ENCODE measurements around the gene DCD.

DCD gene

DNA sequence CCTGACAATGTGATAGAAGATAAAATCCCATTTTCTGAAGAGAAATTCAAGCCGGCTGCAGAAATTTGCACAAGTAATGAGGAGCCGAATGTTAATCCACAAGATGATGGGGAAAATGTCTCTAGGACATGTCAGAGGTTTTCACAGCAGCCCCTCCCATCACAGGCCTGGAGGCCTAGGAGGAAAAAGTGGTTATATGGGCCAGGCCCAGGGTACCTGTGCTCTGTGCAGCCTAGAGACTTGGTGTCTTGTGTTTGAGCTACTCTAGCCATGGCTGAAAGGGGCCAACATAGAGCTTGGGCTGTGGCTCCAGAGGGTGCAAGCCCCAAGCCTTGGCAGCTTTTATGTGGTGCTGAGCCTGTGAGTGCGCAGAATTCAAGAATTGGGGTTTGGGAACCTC, 20.9 kb downstream of the DCD start:
- Histone ChIP-seq H3K9me3 (no peaks in the 10 kb centered on the region), H3K4me1 (ENCODE audit: control insufficient read depth in 1 of 2, insufficient read depth in 1 of 2, low read depth in 1 of 2, low read length in 1 of 2) (no peaks in the 10 kb centered on the region), H3K27me3 (peaks cover 27% of the 10 kb centered on the region), H3K36me3 (no peaks in the 10 kb centered on the region), H3K4me3 (ENCODE audit: low read depth in 1 of 2, low read length in 1 of 2) (no peak overlapping the region), H3K27ac (no peak overlapping the region)
- TF ChIP-seq, protein P1, sequence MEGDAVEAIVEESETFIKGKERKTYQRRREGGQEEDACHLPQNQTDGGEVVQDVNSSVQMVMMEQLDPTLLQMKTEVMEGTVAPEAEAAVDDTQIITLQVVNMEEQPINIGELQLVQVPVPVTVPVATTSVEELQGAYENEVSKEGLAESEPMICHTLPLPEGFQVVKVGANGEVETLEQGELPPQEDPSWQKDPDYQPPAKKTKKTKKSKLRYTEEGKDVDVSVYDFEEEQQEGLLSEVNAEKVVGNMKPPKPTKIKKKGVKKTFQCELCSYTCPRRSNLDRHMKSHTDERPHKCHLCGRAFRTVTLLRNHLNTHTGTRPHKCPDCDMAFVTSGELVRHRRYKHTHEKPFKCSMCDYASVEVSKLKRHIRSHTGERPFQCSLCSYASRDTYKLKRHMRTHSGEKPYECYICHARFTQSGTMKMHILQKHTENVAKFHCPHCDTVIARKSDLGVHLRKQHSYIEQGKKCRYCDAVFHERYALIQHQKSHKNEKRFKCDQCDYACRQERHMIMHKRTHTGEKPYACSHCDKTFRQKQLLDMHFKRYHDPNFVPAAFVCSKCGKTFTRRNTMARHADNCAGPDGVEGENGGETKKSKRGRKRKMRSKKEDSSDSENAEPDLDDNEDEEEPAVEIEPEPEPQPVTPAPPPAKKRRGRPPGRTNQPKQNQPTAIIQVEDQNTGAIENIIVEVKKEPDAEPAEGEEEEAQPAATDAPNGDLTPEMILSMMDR (IDR thresholded peaks at IDR 0.05): no peak

DNA sequence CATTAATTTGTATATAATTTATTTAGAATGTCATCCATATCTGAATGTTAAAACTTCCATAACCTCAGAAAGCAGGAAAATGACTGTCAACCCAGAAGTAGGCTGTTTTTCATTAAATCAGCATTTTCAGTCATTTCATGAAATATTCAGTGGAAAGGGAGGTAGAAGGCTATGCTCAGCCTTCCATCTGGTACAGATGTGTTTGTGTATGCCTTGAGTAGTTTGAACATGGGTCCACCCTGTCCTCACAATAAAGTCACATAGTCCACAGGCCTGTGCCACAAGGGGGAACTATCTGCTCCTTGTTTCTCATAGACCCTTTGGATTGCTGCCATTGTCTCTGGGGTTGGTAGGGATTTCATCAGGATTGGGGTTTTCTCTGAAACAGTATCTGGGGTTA, 22.6 kb downstream of the DCD start:
- Histone ChIP-seq H3K4me1 (ENCODE audit: control insufficient read depth in 1 of 2, insufficient read depth in 1 of 2, low read depth in 1 of 2, low read length in 1 of 2) (no peaks in the 10 kb centered on the region), H3K27ac (no peak overlapping the region), H3K36me3 (no peaks in the 10 kb centered on the region), H3K9me3 (no peaks in the 10 kb centered on the region), H3K4me3 (ENCODE audit: low read depth in 1 of 2, low read length in 1 of 2) (no peak overlapping the region), H3K27me3 (peaks cover 26% of the 10 kb centered on the region)
- TF ChIP-seq, protein P1 (IDR thresholded peaks at IDR 0.05): no peak

DNA sequence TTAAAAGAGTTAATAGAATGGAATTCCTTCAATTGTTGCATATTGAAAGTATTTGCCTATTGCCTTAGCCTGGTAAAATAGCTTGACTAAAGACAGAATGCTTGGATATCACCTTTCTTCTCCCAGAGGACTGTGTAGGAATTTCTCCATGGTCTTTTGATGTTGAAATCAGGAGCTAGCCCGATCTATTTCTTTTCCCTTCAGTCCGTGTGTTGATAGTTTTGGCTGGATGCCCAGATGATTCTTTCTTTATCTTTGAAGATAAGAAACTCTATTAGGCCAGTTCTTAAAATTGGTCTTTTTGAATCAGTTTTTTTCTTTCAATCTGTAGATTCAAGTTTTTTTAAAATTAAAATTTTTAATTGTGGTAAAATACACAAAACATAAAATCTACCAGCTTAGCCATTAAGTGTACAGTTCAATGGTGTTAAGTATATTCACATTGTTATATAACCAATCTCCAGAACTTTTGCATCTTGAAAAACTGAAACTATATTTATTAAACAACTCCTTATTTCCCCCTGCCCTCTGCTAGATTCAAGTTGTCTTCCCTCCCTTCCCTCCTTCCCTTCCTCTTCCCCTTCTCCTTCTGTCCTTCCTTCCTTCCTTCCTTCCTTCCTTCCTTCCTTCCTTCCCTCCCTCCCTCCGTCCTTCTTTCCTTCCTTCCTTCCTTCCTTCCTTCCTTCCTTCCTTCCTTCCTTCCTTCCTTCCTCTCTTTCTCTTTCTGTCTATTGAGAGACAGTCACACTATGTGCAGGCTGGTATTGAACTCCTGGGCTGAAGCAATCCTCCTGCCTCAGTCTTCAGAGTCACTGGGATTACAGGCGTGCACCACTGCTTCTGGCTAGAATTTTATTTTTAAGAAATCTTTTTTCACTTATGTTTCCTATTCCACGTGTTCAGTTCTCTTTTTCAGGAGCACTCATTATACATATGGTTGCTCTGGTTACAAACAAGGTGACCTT, 23.6 kb downstream of the DCD start:
- peaks cover 27% of the 10 kb centered on the region for H3K27me3 ChIP-seq
- no peak overlapping the region for H3K4me3 ChIP-seq (ENCODE audit: low read depth in 1 of 2, low read length in 1 of 2)
- no peaks in the 10 kb centered on the region for H3K9me3 ChIP-seq
- TF ChIP-seq, protein P1 (IDR thresholded peaks at IDR 0.05): no peak
- H3K36me3 ChIP-seq: no peaks in the 10 kb centered on the region
- H3K27ac ChIP-seq: no peak overlapping the region
- no peaks in the 10 kb centered on the region for H3K4me1 ChIP-seq (ENCODE audit: control insufficient read depth in 1 of 2, insufficient read depth in 1 of 2, low read depth in 1 of 2, low read length in 1 of 2)

DNA sequence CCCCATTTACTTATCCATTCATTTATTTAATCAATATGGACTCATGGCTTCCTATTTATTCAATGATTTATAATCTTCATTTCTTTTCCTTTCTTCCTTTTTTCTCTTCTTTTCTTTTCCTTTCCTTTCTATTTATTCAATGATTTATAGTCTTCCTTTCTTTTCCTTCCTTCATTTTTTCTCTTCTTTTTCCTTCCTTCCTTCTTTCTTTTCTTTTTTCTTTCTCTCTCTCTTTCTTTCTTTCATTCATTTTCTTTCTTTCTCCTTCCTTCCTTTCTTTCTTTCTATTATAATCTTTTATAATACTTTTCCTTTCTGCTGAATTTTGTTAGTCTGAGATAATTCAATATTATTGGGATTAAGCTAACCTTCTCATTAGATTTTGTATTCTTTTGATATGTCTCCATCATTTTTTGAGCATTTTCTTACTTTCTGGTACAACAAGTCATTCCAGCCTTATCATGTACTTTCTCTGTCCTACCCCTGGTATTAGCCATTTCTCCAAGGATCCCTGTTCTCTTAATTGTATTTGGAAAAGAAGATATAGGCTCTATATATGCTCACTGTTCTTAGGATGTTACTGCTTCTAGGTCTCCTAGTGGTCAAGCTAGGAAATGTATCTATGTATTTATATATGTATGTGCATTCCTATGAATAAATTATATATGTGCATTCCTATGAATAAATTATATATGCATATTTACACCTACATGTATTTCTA, 25.5 kb downstream of the DCD start:
- Histone ChIP-seq H3K4me1 (ENCODE audit: control insufficient read depth in 1 of 2, insufficient read depth in 1 of 2, low read depth in 1 of 2, low read length in 1 of 2) (no peaks in the 10 kb centered on the region), H3K9me3 (no peaks in the 10 kb centered on the region), H3K27ac (no peak overlapping the region), H3K4me3 (ENCODE audit: low read depth in 1 of 2, low read length in 1 of 2) (no peak overlapping the region), H3K36me3 (no peaks in the 10 kb centered on the region), H3K27me3 (peaks cover 40% of the 10 kb centered on the region)
- TF ChIP-seq, protein P1 (IDR thresholded peaks at IDR 0.05): no peak

DNA sequence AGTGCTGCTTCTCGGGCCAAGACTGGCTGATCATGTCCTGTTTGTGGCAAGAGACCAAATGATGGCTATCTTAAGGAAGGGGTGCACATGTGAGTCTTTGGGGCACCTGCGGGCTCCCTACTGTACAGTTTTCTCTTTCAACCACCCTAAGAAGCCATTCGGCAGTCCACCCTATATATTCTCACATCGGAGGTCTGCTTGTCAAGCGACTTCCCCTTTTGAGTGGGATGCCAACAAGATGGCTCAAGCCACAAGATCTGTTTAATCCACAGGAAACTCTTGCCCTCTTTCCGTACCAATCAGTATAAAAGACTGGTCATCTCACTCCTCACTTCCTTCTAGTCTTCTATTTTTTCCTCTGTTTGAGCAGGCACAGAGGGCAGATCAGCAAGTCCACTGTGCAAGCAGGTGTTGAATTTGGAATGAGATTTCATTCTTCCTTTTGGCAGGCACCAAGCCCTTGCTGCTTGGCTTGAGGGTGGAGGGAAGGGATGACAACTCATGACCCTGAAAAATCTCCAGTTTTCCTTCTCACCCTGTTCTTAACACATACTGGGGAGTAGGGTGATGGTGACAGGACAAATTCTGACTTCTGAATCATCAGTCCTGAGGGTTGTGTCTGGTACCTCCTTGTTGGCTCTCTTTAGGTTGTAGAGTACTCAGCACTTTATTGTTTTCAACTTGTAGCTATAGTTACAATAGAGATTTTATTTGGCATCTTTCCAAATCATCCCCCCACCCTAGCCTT, 31.1 kb downstream of the DCD start:
- TF ChIP-seq, protein P1 (IDR thresholded peaks at IDR 0.05): no peak
- Histone ChIP-seq H3K4me1 (ENCODE audit: control insufficient read depth in 1 of 2, insufficient read depth in 1 of 2, low read depth in 1 of 2, low read length in 1 of 2) (peaks cover 0 to 6% of the 10 kb centered on the region in 2 experiments), H3K4me3 (ENCODE audit: low read depth in 1 of 2, low read length in 1 of 2) (no peak overlapping the region), H3K36me3 (no peaks in the 10 kb centered on the region), H3K9me3 (no peaks in the 10 kb centered on the region), H3K27ac (no peak overlapping the region), H3K27me3 (peaks cover 58% of the 10 kb centered on the region)
